GM19099 (cell line): ENCODE results near the gene KBTBD13.

Experiments
- POLR2A ChIP-seq: IDR thresholded peaks from 3 replicates; pipeline ENCODE4 v1.6.1; 2011; ENCODE audit warnings: low read depth; ENCODE audit not compliant: insufficient read length; ENCODE audit errors: extremely low read depth

KBTBD13 gene

GRCh38 chr15:65076486-65077290 lies at the start of gene KBTBD13:
KBTBD13 (plus strand) TSS chr15:65076746; CDS start chr15:65076816, 70 bp downstream.
- TF ChIP-seq POLR2A: no peak

GRCh38 chr15:65026756-65027155 lies 49.8 kb upstream of the KBTBD13 start:
- TF ChIP-seq POLR2A: no peak

GRCh38 chr15:65027593-65027992 lies 49.0 kb upstream of the KBTBD13 start:
- TF ChIP-seq POLR2A: no peak

GRCh38 chr15:65028338-65028737 lies 48.2 kb upstream of the KBTBD13 start:
- no peak for TF ChIP-seq POLR2A

GRCh38 chr15:65028921-65029735 lies 47.4 kb upstream of the KBTBD13 start, which contains the start of gene MTFMT:
MTFMT (minus strand) TSS chr15:65029639; CDS start chr15:65029613, 26 bp downstream.
- peak; percentile 90 for TF ChIP-seq POLR2A

GRCh38 chr15:65029736-65030208 lies 46.8 kb upstream of the KBTBD13 start:
- no peak for TF ChIP-seq POLR2A

- TF ChIP-seq POLR2A: no peak
Measured at GRCh38 chr15:65032801-65033537, 43.6 kb upstream of the KBTBD13 start.

GRCh38 chr15:65033659-65034269 lies 42.8 kb upstream of the KBTBD13 start:
- no peak for TF ChIP-seq POLR2A

GRCh38 chr15:65034719-65035118 lies 41.8 kb upstream of the KBTBD13 start:
- TF ChIP-seq POLR2A: no peak

GRCh38 chr15:65037309-65037708 lies 39.2 kb upstream of the KBTBD13 start:
- no peak for TF ChIP-seq POLR2A

- TF ChIP-seq POLR2A: no peak
Measured at GRCh38 chr15:65038428-65038827, 38.1 kb upstream of the KBTBD13 start.

- no peak for TF ChIP-seq POLR2A
Measured at GRCh38 chr15:65038836-65039235, 37.7 kb upstream of the KBTBD13 start.

- TF ChIP-seq POLR2A: no peak
Measured at GRCh38 chr15:65040461-65040860, 36.1 kb upstream of the KBTBD13 start.

- no peak for TF ChIP-seq POLR2A
Measured at GRCh38 chr15:65041787-65042186, 34.8 kb upstream of the KBTBD13 start.
